IMR-90 (cell line): ENCODE measurements around the gene ACKR2.
"Not testable (repeated sequence)": the region's sequence is repeated elsewhere in the genome, so short reads cannot be mapped to it uniquely, and the experiment has no call there.

Experiments
- CEBPB ChIP-seq: IDR thresholded peaks from 2 replicates; pipeline ENCODE4 v1.6.1; 2012; ENCODE audit warnings: low read depth, low read length, improper control_type of control experiment
- CTCF ChIP-seq: conservative IDR thresholded peaks from 2 replicates; pipeline ENCODE4 v1.5.1; 2012; ENCODE audit warnings: mild to moderate bottlenecking, low read depth, low read length, improper control_type of control experiment
- MAFK ChIP-seq: IDR thresholded peaks from 2 replicates; pipeline ENCODE4 v1.6.1; 2012; ENCODE audit warnings: low read depth, low read length, improper control_type of control experiment
- MAZ ChIP-seq: IDR thresholded peaks from 2 replicates; pipeline ENCODE4 v1.6.1; 2012; ENCODE audit warnings: low read depth, mild to moderate bottlenecking, low read length, improper control_type of control experiment, moderate library complexity, borderline replicate concordance
- POLR2A ChIP-seq: IDR thresholded peaks from 2 replicates; pipeline ENCODE4 v1.6.1; 2012; ENCODE audit warnings: mild to moderate bottlenecking, low read depth, low read length
- RCOR1 ChIP-seq: IDR thresholded peaks from 2 replicates; pipeline ENCODE4 v1.6.1; 2012; ENCODE audit warnings: mild to moderate bottlenecking, low read length, improper control_type of control experiment; ENCODE audit not compliant: insufficient replicate concordance
- RFX5 ChIP-seq: IDR thresholded peaks from 2 replicates; pipeline ENCODE4 v1.8.0; 2012; ENCODE audit warnings: low read depth, mild to moderate bottlenecking, low read length, moderate library complexity
- SMC3 ChIP-seq: fragments of 150-350 bp; IDR thresholded peaks from 2 replicates; pipeline ENCODE4 v1.6.1; 2016; ENCODE audit warnings: low read depth, mild to moderate bottlenecking, antibody characterized with exemption, low read length, moderate library complexity

GRCh38 chr3:42810706-42811105 is 1.5 kb downstream of the ACKR2 start:
- TF ChIP-seq CTCF, RCOR1, SMC3, POLR2A, MAZ, MAFK, CEBPB, RFX5: not testable (repeated sequence)
